ENCODE measurements around the gene POT1.

Gene POT1

GRCh38 chr7:124908259-124908658, 21.4 kb downstream of the POT1 start:
- DNase-seq = no peak

GRCh38 chr7:124907490-124907889, 22.1 kb downstream of the POT1 start:
- no peak for DNase-seq

GRCh38 chr7:124898531-124898930, 31.1 kb downstream of the POT1 start:
- DNase-seq = peak in 1 of 2 donors; percentile 31

GRCh38 chr7:124896001-124896400, 33.6 kb downstream of the POT1 start:
- no peak for DNase-seq

GRCh38 chr7:124893140-124893827, 36.3 kb downstream of the POT1 start:
- DNase-seq = peak; percentile 37 to 43

- DNase-seq = no peak
Measured at GRCh38 chr7:124887247-124887646, 42.4 kb downstream of the POT1 start.

GRCh38 chr7:124881981-124882380, 47.6 kb downstream of the POT1 start:
- DNase-seq = no peak

GRCh38 chr7:124879771-124880170, 49.9 kb downstream of the POT1 start:
- no peak for DNase-seq

GRCh38 chr7:124879103-124879502, 50.5 kb downstream of the POT1 start:
- DNase-seq = no peak

- no peak for DNase-seq
Measured at GRCh38 chr7:124874644-124875163, 54.9 kb downstream of the POT1 start.

GRCh38 chr7:124857672-124858235, 71.9 kb downstream of the POT1 start:
- DNase-seq = no peak

- peak; percentile 23 to 64 for DNase-seq
Measured at GRCh38 chr7:124856299-124856888, 73.2 kb downstream of the POT1 start.

GRCh38 chr7:124843336-124843735, 86.3 kb downstream of the POT1 start:
- peak; percentile 35 to 36 for DNase-seq

- DNase-seq = no peak
Measured at GRCh38 chr7:124840435-124840834, 89.2 kb downstream of the POT1 start.

- DNase-seq = no peak
Measured at GRCh38 chr7:124839687-124840086, 89.9 kb downstream of the POT1 start.

GRCh38 chr7:124836173-124836572, 93.5 kb downstream of the POT1 start:
- DNase-seq = no peak

- DNase-seq = no peak
Measured at GRCh38 chr7:124818807-124819206, 110.8 kb downstream of the POT1 start.

- peak; percentile 53 for DNase-seq
Measured at GRCh38 chr7:124813994-124814798, 115.4 kb downstream of the POT1 start.

- DNase-seq = no peak
Measured at GRCh38 chr7:124812764-124813163, 116.9 kb downstream of the POT1 start.

GRCh38 chr7:124811341-124811740, 118.3 kb downstream of the POT1 start:
- DNase-seq = no peak

GRCh38 chr7:124810605-124811004, 119.0 kb downstream of the POT1 start:
- DNase-seq = no peak

GRCh38 chr7:124808206-124808605, 121.4 kb downstream of the POT1 start:
- no peak for DNase-seq

- DNase-seq = no peak
Measured at GRCh38 chr7:124801330-124801895, 128.2 kb downstream of the POT1 start.
